ENCODE results near the gene HAPLN3.

HAPLN3 gene

GRCh38 chr15:88848203-88848602 is 47.1 kb downstream of the HAPLN3 start:
- no peak overlapping the region for H3K27ac ChIP-seq
- no peak for DNase-seq
- TF ChIP-seq CTCF (IDR thresholded peaks at IDR 0.05; ENCODE audit: low read depth, low read length) = no peak
- no peaks in the 10 kb centered on the region for H3K36me3 ChIP-seq
- H3K9me3 ChIP-seq (ENCODE audit: severe bottlenecking) = no peaks in the 10 kb centered on the region
- no peak overlapping the region for H3K4me3 ChIP-seq (ENCODE audit: low read depth, low read length)
- no peaks in the 10 kb centered on the region for H3K27me3 ChIP-seq (ENCODE audit: insufficient read depth, low read depth, severe bottlenecking)

GRCh38 chr15:88847144-88847543 is 48.2 kb downstream of the HAPLN3 start:
- no peaks in the 10 kb centered on the region for H3K9me3 ChIP-seq (ENCODE audit: severe bottlenecking)
- no peaks in the 10 kb centered on the region for H3K36me3 ChIP-seq
- H3K4me3 ChIP-seq (ENCODE audit: low read depth, low read length) = no peak overlapping the region
- no peak for TF ChIP-seq CTCF (IDR thresholded peaks at IDR 0.05; ENCODE audit: low read depth, low read length)
- no peak overlapping the region for H3K27ac ChIP-seq
- no peak for DNase-seq
- no peaks in the 10 kb centered on the region for H3K27me3 ChIP-seq (ENCODE audit: insufficient read depth, low read depth, severe bottlenecking)

- Histone ChIP-seq H3K36me3 (no peaks in the 10 kb centered on the region), H3K27me3 (ENCODE audit: insufficient read depth, low read depth, severe bottlenecking) (no peaks in the 10 kb centered on the region)
- TF ChIP-seq CTCF (IDR thresholded peaks at IDR 0.05; ENCODE audit: low read depth, low read length) = no peak
Measured at GRCh38 chr15:88845616-88846015, 49.7 kb downstream of the HAPLN3 start.

GRCh38 chr15:88844749-88845386 is 50.5 kb downstream of the HAPLN3 start:
- Histone ChIP-seq H3K27me3 (ENCODE audit: insufficient read depth, low read depth, severe bottlenecking) (no peaks in the 10 kb centered on the region), H3K4me3 (ENCODE audit: low read depth, low read length) (no peak overlapping the region), H3K9me3 (ENCODE audit: severe bottlenecking) (no peaks in the 10 kb centered on the region), H3K36me3 (no peaks in the 10 kb centered on the region), H3K27ac (no peak overlapping the region)
- no peak for TF ChIP-seq CTCF (IDR thresholded peaks at IDR 0.05; ENCODE audit: low read depth, low read length)
- DNase-seq = no peak

More at GRCh38 chr15:88845616-88846015, 49.7 kb downstream of the HAPLN3 start:
- Histone ChIP-seq H3K4me3 (ENCODE audit: low read depth, low read length) (no peak overlapping the region), H3K27ac (no peak overlapping the region), H3K9me3 (ENCODE audit: severe bottlenecking) (no peaks in the 10 kb centered on the region)
- no peak for DNase-seq

- DNase-seq = no peak
- TF ChIP-seq CTCF (IDR thresholded peaks at IDR 0.05; ENCODE audit: low read depth, low read length) = no peak
- no peak overlapping the region for H3K4me3 ChIP-seq (ENCODE audit: low read depth, low read length)
- H3K27me3 ChIP-seq (ENCODE audit: insufficient read depth, low read depth, severe bottlenecking) = no peaks in the 10 kb centered on the region
- H3K36me3 ChIP-seq = no peaks in the 10 kb centered on the region
- H3K9me3 ChIP-seq (ENCODE audit: severe bottlenecking) = no peaks in the 10 kb centered on the region
- H3K27ac ChIP-seq = no peak overlapping the region
Measured at GRCh38 chr15:88843334-88843733, 52.0 kb downstream of the HAPLN3 start.

GRCh38 chr15:88842156-88842555 is 53.2 kb downstream of the HAPLN3 start:
- H3K27me3 ChIP-seq (ENCODE audit: insufficient read depth, low read depth, severe bottlenecking) = no peaks in the 10 kb centered on the region
- no peaks in the 10 kb centered on the region for H3K36me3 ChIP-seq
- H3K9me3 ChIP-seq (ENCODE audit: severe bottlenecking) = no peaks in the 10 kb centered on the region
- DNase-seq = no peak
- no peak for TF ChIP-seq CTCF (IDR thresholded peaks at IDR 0.05; ENCODE audit: low read depth, low read length)
- no peak overlapping the region for H3K4me3 ChIP-seq (ENCODE audit: low read depth, low read length)
- H3K27ac ChIP-seq = no peak overlapping the region

Data from WERI-Rb-1 (cell line).